Measurements from ENCODE around the gene ABCG1.
"Not testable (repeated sequence)": the region's sequence is repeated elsewhere in the genome, so short reads cannot be mapped to it uniquely, and the experiment has no call there.

Gene ABCG1

GRCh38 chr21:42218836-42219605, at the start of gene ABCG1:
Gene ABCG1, plus strand, starts transcription at chr21:42219140. Its CDS starts 123 bp downstream, at chr21:42219263.
- DNase-seq: no peak

- no peak for DNase-seq
Measured at GRCh38 chr21:42169758-42170157, 49.2 kb upstream of the ABCG1 start.

DNA sequence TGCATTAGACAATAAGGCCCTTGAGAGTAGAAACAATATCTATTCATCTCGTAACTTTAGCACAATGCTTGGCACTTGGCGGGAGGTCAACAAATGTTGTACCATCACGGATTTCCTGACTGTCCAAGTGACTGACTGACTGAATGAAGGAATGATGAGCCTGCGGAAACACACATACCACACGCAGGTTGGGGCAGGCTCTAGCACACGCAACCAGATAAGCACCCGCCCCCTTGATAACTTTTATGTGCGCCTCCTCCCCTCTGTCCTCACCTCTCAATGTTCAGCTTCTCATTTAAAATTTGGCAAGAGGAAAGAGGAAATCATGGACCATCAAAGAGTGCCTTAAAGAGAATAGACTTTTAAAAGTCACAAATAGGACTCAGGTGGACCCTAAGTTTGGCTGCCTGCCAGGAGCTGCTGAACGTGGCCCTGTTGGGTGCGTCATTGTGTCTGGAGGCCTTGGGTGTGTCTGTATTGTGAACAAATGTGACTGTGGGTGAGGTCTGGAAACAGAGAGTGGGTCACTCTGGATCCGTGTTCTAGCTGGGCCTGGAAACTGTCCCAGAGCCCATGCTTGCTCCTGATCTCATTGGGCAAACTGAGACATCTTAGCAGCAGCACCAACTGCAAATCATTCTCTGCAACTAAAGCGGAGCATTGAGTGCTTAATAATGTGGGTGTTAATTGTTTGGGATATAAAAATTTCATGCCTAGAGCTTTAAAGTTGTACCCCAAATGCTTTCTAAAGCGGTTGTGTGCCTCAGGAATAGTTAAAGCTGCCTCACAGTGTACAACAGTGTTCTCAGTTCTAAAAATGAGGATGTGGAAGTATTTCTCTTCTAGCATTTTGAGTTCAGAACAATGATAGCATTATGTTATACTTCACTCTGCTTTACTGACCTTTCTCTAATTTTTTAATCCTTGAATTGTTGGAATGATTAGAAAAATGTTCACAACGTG, 47.6 kb upstream of the ABCG1 start:
- no peak for DNase-seq

DNA sequence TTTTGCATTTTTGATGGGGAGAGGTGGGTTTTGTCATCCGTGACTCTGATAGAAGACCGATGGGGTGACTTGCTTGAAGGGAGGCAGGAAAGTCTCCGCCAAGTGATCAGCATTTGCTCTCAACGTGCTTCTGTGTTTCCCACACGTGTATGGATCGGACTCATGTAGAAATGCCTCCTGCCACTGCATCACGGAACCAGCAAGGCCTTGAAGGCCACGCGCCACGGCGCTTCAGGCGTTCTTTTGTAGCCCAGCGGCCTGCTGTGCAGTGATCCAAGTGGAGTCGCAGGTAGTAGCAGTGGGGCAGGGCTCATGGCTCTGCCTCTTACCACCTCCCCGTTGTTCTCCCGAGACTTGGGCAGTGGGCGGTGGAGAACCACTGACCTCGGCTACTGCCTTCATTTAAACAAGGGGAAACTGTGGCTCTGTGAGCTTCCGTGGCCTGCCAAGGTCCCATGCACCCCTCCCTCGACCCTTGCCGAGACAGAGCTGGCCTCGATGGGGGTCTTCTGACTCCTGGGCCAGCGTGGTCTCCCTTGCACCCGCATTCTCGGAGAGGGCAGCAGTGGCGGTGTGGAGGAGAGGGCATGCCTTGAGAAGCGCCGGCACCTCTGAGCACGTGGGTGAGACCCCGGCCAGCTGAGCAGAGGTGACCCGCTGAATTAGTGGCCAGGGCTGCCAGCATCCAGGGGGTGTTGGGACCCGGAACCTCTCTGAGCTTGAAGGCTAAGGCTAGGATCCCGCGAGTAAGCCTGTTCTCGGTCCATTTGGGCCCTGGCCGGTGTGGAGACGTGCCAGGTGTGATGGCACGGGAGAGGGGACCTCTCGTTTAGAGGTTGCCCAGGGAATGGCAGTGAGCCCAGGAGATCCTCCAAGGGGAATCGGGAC, 46.1 kb upstream of the ABCG1 start:
- DNase-seq: no peak

- no peak for DNase-seq
Measured at GRCh38 chr21:42174173-42174572, 44.8 kb upstream of the ABCG1 start.

- DNase-seq: no peak
Measured at GRCh38 chr21:42175110-42175710, 43.7 kb upstream of the ABCG1 start.

- DNase-seq: no peak
Measured at GRCh38 chr21:42176859-42177258, 42.1 kb upstream of the ABCG1 start.

DNA sequence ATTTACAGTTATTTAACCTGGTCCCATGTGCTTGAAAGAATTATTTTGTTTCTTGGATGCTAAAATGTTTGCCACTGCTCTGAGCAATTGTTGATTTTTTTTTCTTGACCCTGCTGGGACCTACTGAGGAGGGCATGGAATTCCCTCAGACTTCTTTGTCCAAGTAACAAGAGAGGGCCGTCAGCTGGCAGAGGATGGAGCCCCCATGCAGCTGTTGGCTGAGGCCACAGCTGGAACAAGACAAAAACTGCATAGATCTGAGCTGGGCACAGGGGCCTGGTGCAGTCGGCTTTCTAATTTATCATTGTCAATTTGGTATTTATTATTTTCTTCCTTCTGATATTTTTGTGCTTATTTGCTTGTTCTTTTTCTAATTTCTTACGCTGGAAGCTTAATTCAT, 39.6 kb upstream of the ABCG1 start:
- DNase-seq: no peak

DNA sequence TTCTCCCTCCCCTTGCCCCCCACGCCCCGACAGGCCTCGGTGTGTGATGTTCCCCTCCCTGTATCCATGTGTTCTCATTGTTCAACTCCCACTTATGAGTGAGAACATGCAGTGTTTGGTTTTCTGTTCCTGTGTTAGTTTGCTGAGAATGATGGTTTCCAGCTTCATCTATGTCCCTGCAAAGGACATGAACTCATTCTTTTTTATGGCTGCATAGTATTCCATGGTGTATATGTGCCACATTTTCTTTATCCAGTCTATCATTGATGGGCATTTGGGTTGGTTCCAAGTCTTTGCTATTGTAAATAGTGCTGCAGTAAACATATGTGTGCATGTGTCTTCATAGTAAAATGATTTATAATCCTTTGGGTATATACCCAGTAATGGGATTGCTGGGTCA, 38.9 kb upstream of the ABCG1 start:
- DNase-seq: not testable (repeated sequence)

- DNase-seq: no peak
Measured at GRCh38 chr21:42182713-42183371, 36.1 kb upstream of the ABCG1 start.

GRCh38 chr21:42183374-42184266, 35.3 kb upstream of the ABCG1 start:
- no peak for DNase-seq

DNA sequence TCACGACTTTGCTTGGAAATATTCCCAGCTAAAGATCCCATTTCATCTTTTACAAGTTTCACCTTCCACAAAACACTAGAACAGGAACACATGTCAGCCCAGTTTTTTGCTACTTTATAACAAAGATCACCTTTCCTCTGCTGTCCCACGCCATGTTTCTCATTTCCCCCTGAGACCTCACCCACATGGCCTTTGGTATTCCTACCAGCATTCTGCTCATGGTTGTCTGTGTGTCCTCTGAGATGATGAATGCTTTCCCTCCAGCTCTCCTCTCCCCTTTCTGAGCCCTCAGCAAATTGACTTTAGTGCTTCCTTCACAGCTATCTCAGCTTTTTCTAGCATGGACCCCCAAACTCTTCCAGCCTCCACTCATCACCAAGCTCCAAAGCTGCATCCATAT, 32.3 kb upstream of the ABCG1 start:
- DNase-seq: no peak

DNA sequence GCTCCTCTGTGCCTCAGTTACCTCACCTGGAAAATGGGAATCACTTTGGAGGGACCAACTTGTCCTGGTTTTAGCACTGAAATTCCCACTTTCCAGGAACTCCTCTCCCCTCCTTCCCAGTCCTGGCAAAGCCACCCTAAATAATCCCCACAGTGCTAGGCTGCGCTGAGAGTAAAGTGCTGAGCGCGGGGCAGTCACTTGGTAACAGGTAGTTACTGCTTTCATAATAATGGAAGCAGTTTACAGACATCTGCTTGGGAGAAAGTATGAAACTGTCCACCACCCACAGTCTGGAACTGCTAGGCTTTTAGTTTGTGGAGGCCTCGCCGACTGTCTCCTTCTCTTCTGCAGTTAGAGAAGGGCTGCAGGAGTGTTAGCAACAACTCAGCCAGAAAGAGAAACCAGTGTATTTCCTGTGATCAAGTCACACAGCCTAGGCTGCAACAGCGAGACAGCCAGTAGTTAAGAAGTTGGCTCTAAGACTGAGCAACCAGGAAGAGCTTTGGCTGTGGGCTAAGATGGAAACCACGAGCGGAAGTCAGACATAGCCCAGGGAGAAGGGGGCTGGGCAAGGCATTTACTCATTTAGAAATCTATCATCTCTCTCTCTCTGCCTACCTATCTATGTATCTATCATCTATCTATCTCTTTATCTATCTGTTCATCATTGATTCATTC, 30.8 kb upstream of the ABCG1 start:
- DNase-seq: peak; percentile 48

DNA sequence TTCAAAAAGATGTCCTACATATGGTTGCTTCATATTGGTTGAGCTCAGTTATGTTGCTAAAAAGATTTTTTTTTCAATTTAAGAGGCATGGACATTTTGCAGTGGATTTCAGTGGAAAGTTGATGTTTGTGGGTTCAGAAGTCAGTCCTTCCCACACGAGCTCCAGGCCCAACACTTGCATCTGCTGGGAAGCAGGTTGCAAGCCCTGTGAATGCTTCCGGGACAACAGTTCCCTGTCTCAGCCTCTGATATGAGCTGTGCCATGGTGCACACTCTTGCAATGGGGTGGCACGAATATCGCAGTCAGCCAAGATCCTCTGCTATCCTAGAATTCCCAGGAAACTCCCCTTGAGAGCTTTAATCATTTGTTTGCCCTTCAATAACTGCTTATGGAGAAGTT, 30.3 kb upstream of the ABCG1 start:
- DNase-seq: no peak

DNA sequence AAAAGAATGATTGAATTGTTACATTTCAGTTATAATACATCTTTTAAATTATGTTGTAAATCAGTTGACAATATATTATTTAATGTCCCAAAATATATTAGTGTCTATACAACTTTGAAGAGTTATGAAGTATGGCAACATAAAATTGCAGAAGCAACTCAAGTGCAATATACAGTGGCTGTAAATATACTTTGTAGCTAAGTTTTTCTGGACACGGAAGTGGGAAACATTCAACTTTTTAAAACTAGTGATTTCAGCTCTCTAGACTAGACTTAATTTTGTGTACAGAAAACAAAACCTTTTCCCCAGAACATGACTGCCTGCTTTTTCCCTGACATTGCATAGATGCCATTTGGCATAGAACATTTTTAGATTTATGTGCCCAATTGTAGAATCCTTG, 29.5 kb upstream of the ABCG1 start:
- DNase-seq: no peak

DNA sequence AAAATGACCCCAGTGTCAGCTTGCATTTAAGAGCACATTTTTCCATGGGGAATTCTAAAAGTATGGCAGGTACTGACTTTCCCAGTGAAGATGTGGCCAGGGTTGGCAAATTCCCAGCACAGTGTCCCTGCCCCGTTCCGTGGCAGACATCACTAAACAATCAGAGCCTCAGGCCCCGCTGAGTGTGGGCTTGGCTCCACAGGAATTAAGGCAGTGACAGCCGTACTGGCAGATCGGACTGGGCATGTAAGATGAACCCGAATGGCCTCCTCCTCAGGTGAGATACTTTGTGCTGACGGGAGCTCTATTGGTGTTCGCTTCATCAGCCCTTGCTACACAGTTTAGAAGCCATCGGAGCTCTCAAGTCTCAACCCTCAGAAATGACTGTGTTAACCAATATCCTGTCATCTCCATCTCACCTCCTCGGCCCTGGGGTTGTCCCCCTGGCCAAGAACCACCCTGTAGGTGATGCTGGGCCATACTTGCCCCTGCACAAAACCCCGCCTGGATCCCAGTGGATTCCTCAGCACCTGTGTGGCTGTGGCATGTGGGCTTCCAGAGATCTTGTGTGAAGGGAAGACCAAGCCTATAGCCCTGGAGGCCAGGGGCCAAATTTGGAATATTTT, 29.0 kb upstream of the ABCG1 start:
- peak; percentile 6 for DNase-seq

- DNase-seq: no peak
Measured at GRCh38 chr21:42190486-42190863, 28.5 kb upstream of the ABCG1 start.

DNA sequence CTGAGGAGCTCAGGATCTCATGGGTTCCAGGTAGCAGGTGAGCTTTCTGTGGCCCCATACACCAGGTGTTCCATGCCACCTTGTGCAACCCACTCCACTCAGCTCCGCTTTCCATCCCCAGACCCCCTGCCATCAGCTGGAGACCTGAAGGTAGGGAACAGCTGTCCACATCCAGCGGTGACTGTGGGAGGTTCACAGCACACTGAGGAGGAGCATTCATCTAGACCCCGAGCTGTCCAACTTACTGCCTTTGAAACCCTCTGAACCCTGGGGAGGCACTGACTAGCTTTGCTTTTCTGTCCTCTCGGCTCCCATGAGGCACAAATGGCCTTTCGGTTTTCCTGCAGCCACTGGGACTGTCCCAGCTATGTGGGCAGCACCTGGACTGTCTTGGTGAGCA, 27.9 kb upstream of the ABCG1 start:
- DNase-seq: no peak

- no peak for DNase-seq
Measured at GRCh38 chr21:42191696-42192595, 27.0 kb upstream of the ABCG1 start.

Measured in fibroblast of skin of right biceps (primary cell).